ENCODE data around the gene FBXL13.

The FBXL13 gene

GRCh38 chr7:102953406-102953805 lies 121.2 kb downstream of the FBXL13 start:
- no peak for DNase-seq (ENCODE audit: low spot score)
- TF ChIP-seq CTCF (IDR thresholded peaks at IDR 0.05; ENCODE audit: extremely low read depth, insufficient read depth, missing control alignments) = no peak
- in situ Hi-C loops (cut with MboI; ENCODE audit: low pct_unique_long_range_greater_than_20kb, low sequenced_read_pairs, unreplicated experiment) = no loop called here

GRCh38 chr7:102951839-102952238 lies 122.8 kb downstream of the FBXL13 start:
- in situ Hi-C loops (cut with MboI; ENCODE audit: low pct_unique_long_range_greater_than_20kb, low sequenced_read_pairs, unreplicated experiment) = no loop called here
- DNase-seq (ENCODE audit: low spot score) = no peak
- no peak for TF ChIP-seq CTCF (IDR thresholded peaks at IDR 0.05; ENCODE audit: extremely low read depth, insufficient read depth, missing control alignments)

- DNase-seq (ENCODE audit: low spot score) = no peak
- in situ Hi-C loops (cut with MboI; ENCODE audit: low pct_unique_long_range_greater_than_20kb, low sequenced_read_pairs, unreplicated experiment) = no loop called here
- no peak for TF ChIP-seq CTCF (IDR thresholded peaks at IDR 0.05; ENCODE audit: extremely low read depth, insufficient read depth, missing control alignments)
Measured at GRCh38 chr7:102944241-102944640, 130.4 kb downstream of the FBXL13 start.

- TF ChIP-seq CTCF (IDR thresholded peaks at IDR 0.05; ENCODE audit: extremely low read depth, insufficient read depth, missing control alignments) = no peak
- in situ Hi-C loops (cut with MboI; ENCODE audit: low pct_unique_long_range_greater_than_20kb, low sequenced_read_pairs, unreplicated experiment) = no loop called here
Measured at GRCh38 chr7:102943423-102944169, 131.0 kb downstream of the FBXL13 start.

GRCh38 chr7:102942868-102943267 lies 131.7 kb downstream of the FBXL13 start:
- no peak for DNase-seq (ENCODE audit: low spot score)
- in situ Hi-C loops (cut with MboI; ENCODE audit: low pct_unique_long_range_greater_than_20kb, low sequenced_read_pairs, unreplicated experiment) = no loop called here
- TF ChIP-seq CTCF (IDR thresholded peaks at IDR 0.05; ENCODE audit: extremely low read depth, insufficient read depth, missing control alignments) = no peak

More at GRCh38 chr7:102943423-102944169, 131.0 kb downstream of the FBXL13 start:
- no peak for DNase-seq (ENCODE audit: low spot score)

GRCh38 chr7:102942181-102942866 lies 132.3 kb downstream of the FBXL13 start:
- in situ Hi-C loops (cut with MboI; ENCODE audit: low pct_unique_long_range_greater_than_20kb, low sequenced_read_pairs, unreplicated experiment) = no loop called here
- no peak for DNase-seq (ENCODE audit: low spot score)
- TF ChIP-seq CTCF (IDR thresholded peaks at IDR 0.05; ENCODE audit: extremely low read depth, insufficient read depth, missing control alignments) = no peak
